HG02798 (cell line): ENCODE results near the gene PCDH9.

Experiments used
- ATAC-seq: cut with Tn5 transposase; IDR thresholded peaks from one replicate; pipeline ENCODE4 v1.9.1; 2021; ENCODE audit warnings: mild to moderate bottlenecking; ENCODE audit not compliant: unreplicated experiment, poor library complexity

Gene PCDH9

GRCh38 chr13:67048084-67048820, 181.9 kb downstream of the PCDH9 start:
- peak; percentile 87 for ATAC-seq

GRCh38 chr13:67045357-67045756, 184.8 kb downstream of the PCDH9 start:
- ATAC-seq = no peak

- ATAC-seq = no peak
Measured at GRCh38 chr13:67043901-67044300, 186.2 kb downstream of the PCDH9 start.

- no peak for ATAC-seq
Measured at GRCh38 chr13:67042556-67042955, 187.6 kb downstream of the PCDH9 start.

- no peak for ATAC-seq
Measured at GRCh38 chr13:67036699-67037457, 193.3 kb downstream of the PCDH9 start.

- ATAC-seq = peak; percentile 64
Measured at GRCh38 chr13:67033170-67033569, 197.0 kb downstream of the PCDH9 start.

GRCh38 chr13:67023130-67023876, 206.8 kb downstream of the PCDH9 start:
- no peak for ATAC-seq

- no peak for ATAC-seq
Measured at GRCh38 chr13:67018775-67019174, 211.4 kb downstream of the PCDH9 start.

GRCh38 chr13:67017276-67017675, 212.9 kb downstream of the PCDH9 start:
- ATAC-seq = no peak

GRCh38 chr13:67015976-67016600, 214.0 kb downstream of the PCDH9 start:
- no peak for ATAC-seq

GRCh38 chr13:67014399-67014798, 215.7 kb downstream of the PCDH9 start:
- ATAC-seq = no peak

- ATAC-seq = no peak
Measured at GRCh38 chr13:67013709-67014108, 216.4 kb downstream of the PCDH9 start.

- ATAC-seq = no peak
Measured at GRCh38 chr13:67008075-67008668, 222.0 kb downstream of the PCDH9 start.

GRCh38 chr13:67004511-67004910, 225.6 kb downstream of the PCDH9 start:
- no peak for ATAC-seq

- no peak for ATAC-seq
Measured at GRCh38 chr13:67003743-67004142, 226.4 kb downstream of the PCDH9 start.

GRCh38 chr13:67001363-67001762, 228.8 kb downstream of the PCDH9 start:
- ATAC-seq = no peak

- no peak for ATAC-seq
Measured at GRCh38 chr13:66996503-66996902, 233.6 kb downstream of the PCDH9 start.

- ATAC-seq = peak; percentile 84
Measured at GRCh38 chr13:66995203-66995611, 234.9 kb downstream of the PCDH9 start.

GRCh38 chr13:66994517-66995202, 235.5 kb downstream of the PCDH9 start:
- peak; percentile 46 for ATAC-seq

GRCh38 chr13:66994097-66994496, 236.0 kb downstream of the PCDH9 start:
- ATAC-seq = peak; percentile 81
